MM.1S (cell line): Measurements from ENCODE around the gene OLFM1.
"Not testable (repeated sequence)": the region's sequence is repeated elsewhere in the genome, so short reads cannot be mapped to it uniquely, and the experiment has no call there.

ENCODE experiments used
- DNase-seq: peaks from one replicate; pipeline ENCODE4 v3.0.0-alpha.2; 2015
- H2AFZ ChIP-seq: fragments of 300-600 bp; sonication (generic); 2 replicates; pipeline ENCODE4 v1.6.0; 2016; ENCODE audit warnings: antibody characterized with exemption, low read length
- H3F3A ChIP-seq: fragments of 300-600 bp; sonication (generic); 2 replicates; pipeline ENCODE4 v1.6.1; 2016; ENCODE audit warnings: mild to moderate bottlenecking, antibody characterized with exemption, low read length, moderate library complexity, mixed read lengths; ENCODE audit not compliant: insufficient read depth
- H3K27ac ChIP-seq: fragments of 300-600 bp; sonication (generic); 2 replicates; pipeline ENCODE4 v1.5.1; 2016; ENCODE audit warnings: mild to moderate bottlenecking, low read length
- H3K27me3 ChIP-seq: fragments of 300-600 bp; sonication (generic); replicated peaks from 2 replicates; pipeline ENCODE4 v1.6.0; 2016; ENCODE audit warnings: low read length; ENCODE audit not compliant: insufficient read depth
- H3K36me3 ChIP-seq: fragments of 300-600 bp; sonication (generic); replicated peaks from 2 replicates; pipeline ENCODE4 v1.6.1; 2016; ENCODE audit warnings: mild to moderate bottlenecking, low read length, mixed read lengths; ENCODE audit not compliant: insufficient read depth
- H3K4me1 ChIP-seq: fragments of 300-600 bp; sonication (generic); 2 replicates; pipeline ENCODE4 v1.6.1; 2016; ENCODE audit warnings: low read length, mixed read lengths
- H3K4me2 ChIP-seq: fragments of 300-600 bp; sonication (generic); 2 replicates; pipeline ENCODE4 v1.6.0; 2016; ENCODE audit warnings: low read depth, low read length
- H3K4me3 ChIP-seq: fragments of 300-600 bp; sonication (generic); 2 replicates; pipeline ENCODE4 v1.5.1; 2016; ENCODE audit warnings: low read length, mixed read lengths
- H3K79me2 ChIP-seq: fragments of 300-600 bp; sonication (generic); 2 replicates; pipeline ENCODE4 v1.6.1; 2016; ENCODE audit warnings: mixed run types, low read length, mixed read lengths
- H3K9ac ChIP-seq: fragments of 300-600 bp; sonication (generic); 2 replicates; pipeline ENCODE4 v1.6.1; 2016; ENCODE audit warnings: low read length, mixed read lengths
- H3K9me2 ChIP-seq: fragments of 300-600 bp; sonication (generic); replicated peaks from 2 replicates; pipeline ENCODE4 v1.6.1; 2016; ENCODE audit warnings: mild to moderate bottlenecking, low read length, mixed read lengths; ENCODE audit not compliant: insufficient read depth
- H3K9me3 ChIP-seq: fragments of 300-600 bp; sonication (generic); replicated peaks from 2 replicates; pipeline ENCODE4 v1.6.1; 2016; ENCODE audit warnings: mild to moderate bottlenecking, low read length, mixed read lengths; ENCODE audit not compliant: insufficient read depth
- H4K20me1 ChIP-seq: fragments of 300-600 bp; sonication (generic); 2 replicates; pipeline ENCODE4 v1.6.1; 2016; ENCODE audit warnings: mild to moderate bottlenecking, low read length, moderate library complexity, mixed read lengths; ENCODE audit not compliant: insufficient read depth
- EZH2 ChIP-seq: fragments of 300-600 bp; sonication (generic); optimal IDR thresholded peaks from 2 replicates; pipeline ENCODE3; 2017; ENCODE audit warnings: low read depth, mild to moderate bottlenecking, antibody characterized with exemption, low read length, mixed read lengths
- EZH2phosphoT487 ChIP-seq: fragments of 300-600 bp; sonication (generic); IDR thresholded peaks from 2 replicates; pipeline ENCODE4 v1.6.1; 2018; ENCODE audit warnings: antibody characterized with exemption, low read length
- TF ChIP-seq, protein P1 (sequence below): fragments of 300-600 bp; sonication (generic); IDR thresholded peaks from 2 replicates; pipeline ENCODE4 v1.5.1; 2016; ENCODE audit warnings: antibody characterized with exemption, low read length, mixed read lengths

Gene OLFM1

DNA sequence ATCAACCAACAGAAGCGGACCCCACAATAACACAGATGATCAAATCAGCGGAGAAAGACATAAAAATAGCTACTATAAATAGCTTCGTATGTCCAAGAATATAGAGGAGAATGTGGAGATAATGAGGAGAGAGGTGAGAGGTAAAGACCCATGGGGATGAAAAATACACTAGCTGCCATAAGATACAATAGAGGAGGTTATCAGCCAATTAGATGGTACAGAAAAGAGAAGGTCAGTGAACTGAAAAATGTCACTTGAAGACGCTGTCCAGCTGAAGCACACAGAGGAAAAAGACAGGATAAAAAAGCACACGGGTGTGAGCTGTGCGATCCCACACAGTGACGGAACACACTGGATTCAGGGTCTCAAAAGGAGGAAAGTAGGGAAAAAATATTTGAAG, 73.4 kb downstream of the OLFM1 start:
- Histone ChIP-seq H3K9ac (no peak overlapping the region), H2AFZ (no peak overlapping the region), H3K4me3 (no peak overlapping the region), H3K9me2 (no peaks in the 10 kb centered on the region), H3F3A (no peaks in the 10 kb centered on the region), H3K27me3 (peaks cover 84% of the 10 kb centered on the region), H3K4me1 (no peaks in the 10 kb centered on the region), H3K27ac (no peak overlapping the region), H3K36me3 (no peaks in the 10 kb centered on the region), H3K4me2 (no peak overlapping the region), H3K9me3 (no peaks in the 10 kb centered on the region), H3K79me2 (no peaks in the 10 kb centered on the region), H4K20me1 (no peaks in the 10 kb centered on the region)
- TF ChIP-seq EZH2: no peak
- TF ChIP-seq, protein P1, sequence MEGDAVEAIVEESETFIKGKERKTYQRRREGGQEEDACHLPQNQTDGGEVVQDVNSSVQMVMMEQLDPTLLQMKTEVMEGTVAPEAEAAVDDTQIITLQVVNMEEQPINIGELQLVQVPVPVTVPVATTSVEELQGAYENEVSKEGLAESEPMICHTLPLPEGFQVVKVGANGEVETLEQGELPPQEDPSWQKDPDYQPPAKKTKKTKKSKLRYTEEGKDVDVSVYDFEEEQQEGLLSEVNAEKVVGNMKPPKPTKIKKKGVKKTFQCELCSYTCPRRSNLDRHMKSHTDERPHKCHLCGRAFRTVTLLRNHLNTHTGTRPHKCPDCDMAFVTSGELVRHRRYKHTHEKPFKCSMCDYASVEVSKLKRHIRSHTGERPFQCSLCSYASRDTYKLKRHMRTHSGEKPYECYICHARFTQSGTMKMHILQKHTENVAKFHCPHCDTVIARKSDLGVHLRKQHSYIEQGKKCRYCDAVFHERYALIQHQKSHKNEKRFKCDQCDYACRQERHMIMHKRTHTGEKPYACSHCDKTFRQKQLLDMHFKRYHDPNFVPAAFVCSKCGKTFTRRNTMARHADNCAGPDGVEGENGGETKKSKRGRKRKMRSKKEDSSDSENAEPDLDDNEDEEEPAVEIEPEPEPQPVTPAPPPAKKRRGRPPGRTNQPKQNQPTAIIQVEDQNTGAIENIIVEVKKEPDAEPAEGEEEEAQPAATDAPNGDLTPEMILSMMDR: no peak
- no peak for DNase-seq

DNA sequence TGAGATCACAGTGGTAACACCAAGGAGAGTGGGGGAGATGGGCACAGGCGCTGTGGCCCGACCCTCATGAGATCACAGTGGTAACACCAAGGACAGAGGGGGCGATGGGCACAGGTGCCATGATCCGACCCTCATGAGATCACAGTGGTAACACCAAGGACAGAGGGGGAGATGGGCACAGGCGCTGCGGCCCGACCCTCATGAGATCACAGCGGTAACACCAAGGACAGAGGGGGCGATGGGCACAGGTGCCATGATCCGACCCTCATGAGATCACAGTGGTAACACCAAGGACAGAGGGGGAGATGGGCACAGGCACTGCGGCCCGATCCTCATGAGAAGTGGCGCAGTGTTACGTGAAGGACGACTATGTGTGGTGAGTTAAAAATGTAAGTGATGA, 75.1 kb downstream of the OLFM1 start:
- not testable (repeated sequence) for H4K20me1 ChIP-seq, DNase-seq, H3F3A ChIP-seq, H3K79me2 ChIP-seq, H3K36me3 ChIP-seq, H3K4me2 ChIP-seq, H3K4me1 ChIP-seq, H3K9me3 ChIP-seq, H2AFZ ChIP-seq, H3K4me3 ChIP-seq, H3K27ac ChIP-seq, H3K9me2 ChIP-seq, H3K9ac ChIP-seq
- H3K27me3 ChIP-seq: peaks cover 90% of the 10 kb centered on the region

DNA sequence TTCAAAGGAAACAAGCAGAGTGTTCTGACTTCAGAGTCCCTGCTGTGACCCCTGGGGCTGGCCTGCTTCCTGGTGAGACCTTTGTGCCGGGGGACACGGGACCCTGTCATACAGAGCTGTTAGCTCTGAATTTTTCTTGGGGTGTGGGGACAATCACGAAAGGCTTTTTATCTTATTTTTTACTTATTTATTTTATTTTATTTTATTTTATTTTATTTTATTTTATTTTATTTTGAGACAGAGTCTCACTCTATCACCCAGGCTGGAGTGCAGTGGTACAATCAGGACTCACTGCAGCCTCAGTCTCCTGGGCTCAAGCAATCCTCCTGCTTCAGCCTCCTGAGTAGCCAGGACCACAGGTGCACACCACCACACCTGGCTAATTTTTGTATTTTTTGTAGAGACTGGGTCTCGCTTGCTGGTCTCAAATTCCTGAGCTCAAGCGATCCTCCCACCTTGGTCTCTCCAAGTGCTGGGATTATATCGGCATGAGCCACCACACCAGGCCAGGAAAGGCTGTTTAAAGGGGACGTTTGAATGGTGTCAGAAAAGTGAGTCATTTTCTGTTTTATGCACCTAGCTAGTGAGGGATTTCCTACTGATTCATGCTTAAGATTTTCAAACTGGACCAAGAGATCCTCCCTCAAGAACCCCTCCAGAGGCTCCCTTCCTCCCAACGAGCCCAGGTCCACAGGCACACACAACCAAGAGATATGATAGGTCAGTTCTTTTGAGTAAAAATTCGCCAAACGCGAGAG, 75.7 kb downstream of the OLFM1 start:
- Histone ChIP-seq H2AFZ (no peak overlapping the region), H3K4me1 (no peaks in the 10 kb centered on the region), H3K36me3 (no peaks in the 10 kb centered on the region), H3K27ac (no peak overlapping the region), H3K79me2 (no peaks in the 10 kb centered on the region), H3K4me3 (no peak overlapping the region), H3K4me2 (no peak overlapping the region), H3F3A (no peaks in the 10 kb centered on the region), H3K9me2 (no peaks in the 10 kb centered on the region), H3K9me3 (no peaks in the 10 kb centered on the region), H3K9ac (no peak overlapping the region), H3K27me3 (peaks cover 90% of the 10 kb centered on the region), H4K20me1 (no peaks in the 10 kb centered on the region)
- no peak for DNase-seq
- no peak for TF ChIP-seq EZH2
- TF ChIP-seq, protein P1: no peak
- no peak for TF ChIP-seq EZH2phosphoT487

DNA sequence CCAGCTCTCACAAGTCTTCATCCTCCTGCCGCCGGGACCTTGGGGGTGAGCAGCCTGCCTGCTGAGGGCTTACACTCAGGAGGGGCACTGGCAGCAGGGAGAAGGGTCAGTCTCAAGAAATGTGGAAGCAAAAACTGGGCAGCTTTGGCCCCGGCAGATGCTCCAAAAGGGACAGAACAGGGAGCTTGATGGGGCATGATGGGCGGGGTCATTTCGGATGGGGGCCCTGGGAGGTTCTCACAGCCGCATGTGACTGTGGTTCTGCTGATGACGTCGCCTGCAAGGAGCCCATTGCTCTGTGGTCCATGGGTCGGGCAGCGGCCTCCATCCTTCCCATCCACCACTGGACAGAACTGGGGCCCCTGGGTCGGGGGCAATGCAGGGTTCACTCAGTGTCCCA, 76.6 kb downstream of the OLFM1 start:
- no peak overlapping the region for H3K4me2 ChIP-seq
- H4K20me1 ChIP-seq: no peaks in the 10 kb centered on the region
- DNase-seq: no peak
- no peaks in the 10 kb centered on the region for H3K9me2 ChIP-seq
- peaks cover 92% of the 10 kb centered on the region for H3K27me3 ChIP-seq
- no peak overlapping the region for H2AFZ ChIP-seq
- H3K4me3 ChIP-seq: no peak overlapping the region
- no peaks in the 10 kb centered on the region for H3K36me3 ChIP-seq
- no peaks in the 10 kb centered on the region for H3F3A ChIP-seq
- no peaks in the 10 kb centered on the region for H3K79me2 ChIP-seq
- TF ChIP-seq EZH2: no peak
- TF ChIP-seq EZH2phosphoT487: no peak
- TF ChIP-seq, protein P1: no peak
- H3K27ac ChIP-seq: no peak overlapping the region
- no peaks in the 10 kb centered on the region for H3K4me1 ChIP-seq
- no peaks in the 10 kb centered on the region for H3K9me3 ChIP-seq
- no peak overlapping the region for H3K9ac ChIP-seq
